OCI-LY3 (cell line): ENCODE data around the gene NOXO1.

Experiments used
- H2AFZ ChIP-seq: fragments of 200-600, 300-600 bp; shearing (Covaris generic); 2 replicates; pipeline ENCODE4 v1.6.0; 2014; ENCODE audit warnings: antibody characterized with exemption, low read depth, low read length
- H3K27ac ChIP-seq: fragments of 200-600, 300-600 bp; sonication (generic); 2 replicates; pipeline ENCODE4 v1.5.1; 2014; ENCODE audit warnings: mild to moderate bottlenecking, low read length, moderate library complexity, mixed read lengths
- H3K27me3 ChIP-seq: fragments of 200-600, 300-600 bp; sonication (generic); 2 replicates; pipeline ENCODE4 v1.6.1; 2014; ENCODE audit warnings: low read depth, low read length, mixed read lengths
- H3K36me3 ChIP-seq: fragments of 200-600, 300-600 bp; sonication (generic); replicated peaks from 2 replicates; pipeline ENCODE3; 2014; ENCODE audit warnings: low read depth, low read length, mixed read lengths
- H3K4me1 ChIP-seq: fragments of 300-600, 200-600 bp; sonication (generic); 2 replicates; pipeline ENCODE4 v1.6.1; 2014; ENCODE audit warnings: low read length, mixed read lengths
- H3K4me2 ChIP-seq: fragments of 200-600, 300-600 bp; sonication (generic); 2 replicates; pipeline ENCODE4 v1.6.1; 2014; ENCODE audit warnings: low read length, mixed read lengths
- H3K4me3 ChIP-seq: fragments of 300-600, 200-600 bp; sonication (generic); 2 replicates; pipeline ENCODE4 v1.5.1; 2014; ENCODE audit warnings: antibody characterized with exemption, mild to moderate bottlenecking, low read length, moderate library complexity
- H3K79me2 ChIP-seq: fragments of 300-600, 200-600 bp; shearing (Covaris generic); 2 replicates; pipeline ENCODE4 v1.6.1; 2014; ENCODE audit warnings: mild to moderate bottlenecking, low read length, mixed read lengths
- H3K9ac ChIP-seq: fragments of 300-600, 200-600 bp; shearing (Covaris generic); 2 replicates; pipeline ENCODE4 v1.6.0; 2014; ENCODE audit warnings: mild to moderate bottlenecking, low read length, moderate library complexity
- H3K9me3 ChIP-seq: fragments of 200-600, 300-600 bp; shearing (Covaris generic); 2 replicates; pipeline ENCODE4 v1.6.1; 2014; ENCODE audit warnings: low read length, mixed read lengths; ENCODE audit not compliant: insufficient read depth
- H4K20me1 ChIP-seq: fragments of 200-600, 300-600 bp; sonication (generic); 2 replicates; pipeline ENCODE4 v1.6.1; 2016; ENCODE audit warnings: low read length, mixed read lengths; ENCODE audit not compliant: insufficient read depth
- EZH2phosphoT487 ChIP-seq: fragments of 200-600 bp; shearing (Covaris generic); IDR thresholded peaks from 2 replicates; pipeline ENCODE4 v1.6.1; 2018; ENCODE audit warnings: antibody characterized with exemption, mixed run types, low read depth
- TF ChIP-seq, protein P1 (sequence below): fragments of 200-600, 300-600 bp; sonication (generic); IDR thresholded peaks from 2 replicates; pipeline ENCODE4 v1.5.1; 2014; ENCODE audit warnings: antibody characterized with exemption, low read length, low read depth

The NOXO1 gene

DNA sequence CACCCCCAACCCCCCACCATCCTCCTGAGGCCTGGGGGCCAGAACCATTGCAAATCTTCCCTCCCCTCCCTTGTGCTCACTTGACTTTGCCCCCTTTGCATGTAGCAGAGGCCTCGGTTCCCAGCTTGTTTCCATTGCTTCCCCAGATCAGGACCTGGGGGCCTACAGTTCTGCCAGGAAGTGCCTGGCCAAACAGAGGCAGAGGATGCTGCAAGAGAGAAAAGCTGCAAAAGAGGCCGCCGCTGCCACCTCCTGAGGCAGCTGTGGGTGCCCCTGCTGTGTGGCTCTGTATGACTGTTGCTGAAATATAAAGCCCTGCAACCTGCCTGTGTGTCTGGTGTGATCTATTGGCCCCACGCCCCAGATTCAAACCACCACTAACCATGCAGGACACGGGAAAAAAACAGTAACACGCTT is 19.6 kb downstream of the NOXO1 start:
- Histone ChIP-seq H3K36me3 (peaks cover 26% of the 10 kb centered on the region), H3K4me1 (peaks cover 39% of the 10 kb centered on the region), H3K9ac (no peak overlapping the region), H3K4me2 (peak overlapping the region; percentile 85), H3K27ac (peak overlapping the region; percentile 62; the same call in 1 of the 2 replicates), H3K27me3 (no peaks in the 10 kb centered on the region), H4K20me1 (peaks cover 32% of the 10 kb centered on the region), H3K4me3 (peak overlapping the region; percentile 36), H3K9me3 (no peaks in the 10 kb centered on the region), H3K79me2 (peaks cover 71% of the 10 kb centered on the region), H2AFZ (no peak overlapping the region)
- TF ChIP-seq, protein P1, sequence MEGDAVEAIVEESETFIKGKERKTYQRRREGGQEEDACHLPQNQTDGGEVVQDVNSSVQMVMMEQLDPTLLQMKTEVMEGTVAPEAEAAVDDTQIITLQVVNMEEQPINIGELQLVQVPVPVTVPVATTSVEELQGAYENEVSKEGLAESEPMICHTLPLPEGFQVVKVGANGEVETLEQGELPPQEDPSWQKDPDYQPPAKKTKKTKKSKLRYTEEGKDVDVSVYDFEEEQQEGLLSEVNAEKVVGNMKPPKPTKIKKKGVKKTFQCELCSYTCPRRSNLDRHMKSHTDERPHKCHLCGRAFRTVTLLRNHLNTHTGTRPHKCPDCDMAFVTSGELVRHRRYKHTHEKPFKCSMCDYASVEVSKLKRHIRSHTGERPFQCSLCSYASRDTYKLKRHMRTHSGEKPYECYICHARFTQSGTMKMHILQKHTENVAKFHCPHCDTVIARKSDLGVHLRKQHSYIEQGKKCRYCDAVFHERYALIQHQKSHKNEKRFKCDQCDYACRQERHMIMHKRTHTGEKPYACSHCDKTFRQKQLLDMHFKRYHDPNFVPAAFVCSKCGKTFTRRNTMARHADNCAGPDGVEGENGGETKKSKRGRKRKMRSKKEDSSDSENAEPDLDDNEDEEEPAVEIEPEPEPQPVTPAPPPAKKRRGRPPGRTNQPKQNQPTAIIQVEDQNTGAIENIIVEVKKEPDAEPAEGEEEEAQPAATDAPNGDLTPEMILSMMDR = no peak
- no peak for TF ChIP-seq EZH2phosphoT487

DNA sequence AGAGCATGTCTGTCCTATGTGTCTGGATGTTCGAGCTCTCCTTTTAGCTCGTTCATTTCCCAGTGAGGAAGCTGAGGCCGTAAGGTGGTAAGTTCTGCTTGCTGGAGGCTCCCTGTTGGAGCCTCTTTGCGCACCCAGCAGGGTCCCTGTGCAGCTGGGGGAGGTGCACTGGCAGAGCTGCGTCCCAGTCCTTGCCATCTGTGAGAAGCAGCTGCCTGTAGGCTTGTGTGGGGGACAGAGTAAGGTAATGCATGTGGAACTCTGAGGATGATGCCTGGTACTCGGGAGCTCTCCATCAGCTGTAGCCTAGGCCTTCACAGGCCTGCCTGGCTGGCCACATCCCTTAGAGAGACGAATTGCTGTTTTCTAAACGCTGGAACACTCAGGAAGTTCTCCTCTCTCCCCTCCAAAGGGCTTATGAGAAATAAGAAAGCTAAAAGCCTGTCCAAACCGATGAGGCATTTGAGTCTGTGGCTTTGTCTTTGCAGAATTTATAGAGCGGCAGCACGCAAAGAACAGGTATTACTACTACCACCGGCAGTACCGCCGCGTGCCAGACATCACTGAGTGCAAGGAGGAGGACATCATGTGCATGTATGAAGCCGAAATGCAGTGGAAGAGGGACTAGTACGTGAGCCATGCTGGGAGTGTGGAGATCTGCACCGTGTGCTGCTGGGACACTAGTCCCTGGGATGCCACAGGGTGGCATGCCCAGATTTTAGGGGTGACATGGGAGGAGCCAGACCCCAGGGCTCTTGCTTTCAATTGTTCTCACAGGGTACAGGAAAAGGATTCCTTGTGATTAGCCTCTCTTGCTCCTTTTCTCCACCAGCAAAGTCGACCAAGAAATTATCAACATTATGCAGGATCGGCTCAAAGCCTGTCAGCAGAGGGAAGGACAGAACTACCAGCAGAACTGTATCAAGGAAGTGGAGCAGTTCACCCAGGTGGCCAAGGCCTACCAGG is 20.3 kb downstream of the NOXO1 start:
- no peaks in the 10 kb centered on the region for H3K27me3 ChIP-seq
- H3K4me2 ChIP-seq = peak overlapping the region; percentile 68
- H3K9me3 ChIP-seq = no peaks in the 10 kb centered on the region
- H3K79me2 ChIP-seq = peaks cover 63% of the 10 kb centered on the region
- H3K36me3 ChIP-seq = peaks cover 24% of the 10 kb centered on the region
- H2AFZ ChIP-seq = no peak overlapping the region
- peak overlapping the region; percentile 62 for H3K27ac ChIP-seq
- H3K9ac ChIP-seq = peak overlapping the region; percentile 90
- no peak for TF ChIP-seq EZH2phosphoT487
- TF ChIP-seq, protein P1 = no peak
- peaks cover 32% of the 10 kb centered on the region for H4K20me1 ChIP-seq
- peaks cover 38% of the 10 kb centered on the region for H3K4me1 ChIP-seq
- H3K4me3 ChIP-seq = peak overlapping the region; percentile 89

DNA sequence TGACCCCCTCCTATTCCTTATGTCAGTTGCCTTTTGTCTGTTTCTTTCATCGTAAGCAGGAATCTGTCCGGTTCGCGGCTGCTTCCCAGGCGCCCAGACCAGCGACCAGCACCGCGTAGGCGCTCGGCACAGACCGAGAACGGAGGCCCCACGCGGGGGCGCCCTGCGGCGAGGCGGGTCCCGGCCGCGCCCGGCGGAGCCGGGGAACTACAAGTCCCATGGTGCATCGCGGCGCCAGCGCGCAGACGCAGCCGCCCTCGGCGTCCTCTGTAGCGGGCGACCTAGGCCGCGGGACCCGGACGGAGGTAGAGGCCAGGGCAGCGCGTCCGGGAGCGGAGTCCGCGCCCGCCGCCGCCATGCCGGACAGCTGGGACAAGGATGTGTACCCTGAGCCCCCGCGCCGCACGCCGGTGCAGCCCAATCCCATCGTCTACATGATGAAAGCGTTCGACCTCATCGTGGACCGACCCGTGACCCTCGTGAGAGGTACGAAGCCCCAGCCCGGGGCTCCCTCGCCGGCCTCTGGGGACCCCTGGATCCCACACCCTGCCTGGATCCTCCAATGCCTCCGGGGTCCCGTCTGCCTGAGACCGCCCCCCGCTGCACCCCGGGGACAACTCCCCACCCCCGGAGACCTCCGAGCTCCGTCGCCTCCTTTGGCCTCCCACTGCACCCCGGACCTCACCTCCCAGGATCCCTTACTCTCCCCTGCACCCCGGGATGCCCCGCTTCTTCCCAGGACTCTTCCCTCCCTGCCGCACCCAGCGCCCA is 21.8 kb downstream of the NOXO1 start, which contains the start of gene NDUFB10:
Gene NDUFB10 (plus strand): TSS at position 270 of the 771 bp plus-strand sequence. CDS start 87 bp downstream, at position 357.
- H3K4me2 ChIP-seq = peak within 1 kb of the TSS; percentile 84
- H3K4me1 ChIP-seq = peaks cover 34% of the 10 kb centered on the region
- H3K79me2 ChIP-seq = peaks cover 48% of the 10 kb centered on the region

More for the DNA sequence above, 21.8 kb downstream of the NOXO1 start, which contains the start of gene NDUFB10:
- Histone ChIP-seq H3K9me3 (no peaks in the 10 kb centered on the region), H2AFZ (peak within 1 kb of the TSS; percentile 89; the same call in 1 of the 2 replicates), H4K20me1 (peaks cover 32% of the 10 kb centered on the region), H3K27me3 (no peaks in the 10 kb centered on the region), H3K36me3 (peaks cover 24% of the 10 kb centered on the region), H3K4me3 (peak within 1 kb of the TSS; percentile 89), H3K27ac (peak within 1 kb of the TSS; percentile 62), H3K9ac (peak within 1 kb of the TSS; percentile 90)
- TF ChIP-seq, protein P1 = peak; percentile 79
- TF ChIP-seq EZH2phosphoT487 = no peak
